CD14-positive monocyte (primary cell): ENCODE results near the gene APH1B. TPM values are rescaled to one million over a fixed set of nuclear protein-coding genes. Genes with fewer than 3 reads are reported as not detected.

Source experiments
- DNase-seq, 3 donors: peaks; one replicate each; pipeline ENCODE4 v3.0.0-alpha.2; 2011 to 2022
- H2AFZ ChIP-seq: 2 replicates; pipeline ENCODE4 v1.6.0; 2012; ENCODE audit warnings: mild to moderate bottlenecking, low read depth, low read length, inconsistent platforms; ENCODE audit not compliant: insufficient read depth, poor library complexity, severe bottlenecking
- H3K27ac ChIP-seq, 2 donors: 1 replicate in 1 of 2; 2 replicates in 1 of 2; pipeline ENCODE4 v1.5.1; 2012 to 2013; ENCODE audit warnings: low read length in 2 of 2, control low read depth in 1 of 2, inconsistent platforms in 1 of 2, low read depth in 1 of 2, mild to moderate bottlenecking in 1 of 2
- H3K27me3 ChIP-seq, 2 donors: one replicate each; pipeline versions ENCODE4 v1.6.0 to v1.6.1; 2011 to 2013; ENCODE audit warnings: low read length in 2 of 2; ENCODE audit not compliant: control insufficient read depth in 2 of 2, insufficient read depth in 2 of 2
- H3K36me3 ChIP-seq, 2 donors: replicated peaks in 1 of 2; 1 replicate in 1 of 2; 2 replicates in 1 of 2; pipeline versions ENCODE4 v1.5.1 to v1.6.1; 2012 to 2013; ENCODE audit warnings: low read length in 2 of 2, control low read depth in 1 of 2, inconsistent platforms in 1 of 2, mild to moderate bottlenecking in 1 of 2; ENCODE audit not compliant: insufficient read depth in 2 of 2, control insufficient read depth in 1 of 2
- H3K4me1 ChIP-seq, 2 donors: 1 replicate in 1 of 2; 2 replicates in 1 of 2; pipeline versions ENCODE4 v1.5.1 to v1.6.1; 2012 to 2013; ENCODE audit warnings: low read length in 2 of 2, control low read depth in 1 of 2, inconsistent platforms in 1 of 2, mild to moderate bottlenecking in 1 of 2, moderate library complexity in 1 of 2; ENCODE audit not compliant: insufficient read depth in 2 of 2, control insufficient read depth in 1 of 2
- H3K4me2 ChIP-seq: replicated peaks from 2 replicates; pipeline ENCODE3; 2012; ENCODE audit warnings: low read length, moderate library complexity, mild to moderate bottlenecking; ENCODE audit not compliant: poor library complexity, severe bottlenecking; ENCODE audit errors: extremely low read depth
- H3K4me3 ChIP-seq, 3 experiments: fragments of 200-600 bp in 1 of 3; sonication (generic) in 1 of 3; replicated peaks in 1 of 3; 1 replicate in 2 of 3; 2 replicates in 1 of 3; pipeline ENCODE4 v1.5.1; 2011 to 2013; ENCODE audit warnings: low read length in 3 of 3, mild to moderate bottlenecking in 3 of 3, control low read depth in 2 of 3, low read depth in 2 of 3, inconsistent platforms in 1 of 3, moderate library complexity in 1 of 3
- H3K79me2 ChIP-seq: 2 replicates; pipeline ENCODE4 v1.6.0; 2012; ENCODE audit warnings: mild to moderate bottlenecking, control low read depth, inconsistent platforms, low read length, moderate library complexity; ENCODE audit not compliant: insufficient read depth
- H3K9ac ChIP-seq: 2 replicates; pipeline ENCODE4 v1.6.0; 2017; ENCODE audit warnings: low read length, mild to moderate bottlenecking; ENCODE audit not compliant: insufficient read depth, poor library complexity, severe bottlenecking
- H3K9me3 ChIP-seq, 2 donors: replicated peaks in 1 of 2; 1 replicate in 1 of 2; 2 replicates in 1 of 2; pipeline versions ENCODE4 v1.5.1 to v1.6.1; 2012 to 2013; ENCODE audit warnings: low read length in 2 of 2, control low read depth in 1 of 2; ENCODE audit not compliant: control insufficient read depth in 1 of 2, insufficient read depth in 1 of 2
- H4K20me1 ChIP-seq: 2 replicates; pipeline ENCODE4 v1.6.0; 2012; ENCODE audit warnings: mild to moderate bottlenecking, low read length, control low read depth, moderate library complexity; ENCODE audit not compliant: insufficient read depth
- H3K27ac Mint-ChIP-seq, 7 donors: one replicate each; pipeline ENCODE4 v1.8.0; 2020; ENCODE audit warnings: mild to moderate bottlenecking in 7 of 7, mixed read lengths in 7 of 7, moderate library complexity in 6 of 7, inconsistent platforms in 2 of 7
- H3K27me3 Mint-ChIP-seq, 3 donors: one replicate each; pipeline ENCODE4 v1.8.0; 2021 to 2022; ENCODE audit warnings: low read depth in 3 of 3, mild to moderate bottlenecking in 3 of 3, mixed read lengths in 3 of 3, moderate library complexity in 3 of 3, inconsistent platforms in 1 of 3
- H3K36me3 Mint-ChIP-seq, 2 donors: one replicate each; pipeline ENCODE4 v1.8.0; 2020; ENCODE audit warnings: mixed read lengths in 2 of 2, inconsistent platforms in 1 of 2, mild to moderate bottlenecking in 1 of 2
- H3K4me1 Mint-ChIP-seq: one replicate; pipeline ENCODE4 v1.8.0; 2020; ENCODE audit warnings: mild to moderate bottlenecking, mixed read lengths
- H3K4me3 Mint-ChIP-seq, 2 donors: one replicate each; pipeline ENCODE4 v1.8.0; 2020; ENCODE audit warnings: mild to moderate bottlenecking in 2 of 2, mixed read lengths in 2 of 2, moderate library complexity in 1 of 2
- H3K9me3 Mint-ChIP-seq, 7 donors: one replicate each; pipeline ENCODE4 v1.8.0; 2020 to 2022; ENCODE audit warnings: mixed read lengths in 7 of 7, mild to moderate bottlenecking in 6 of 7, moderate library complexity in 6 of 7, inconsistent platforms in 2 of 7
- CTCF ChIP-seq: fragments of 200-600 bp; IDR thresholded peaks from one replicate; pipeline ENCODE4 v1.8.0; 2022; ENCODE audit warnings: antibody characterized with exemption, mild to moderate bottlenecking
- WGBS: methylation state at CpG from one replicate; pipeline ENCODE4 v1.1.5; 2013; ENCODE audit warnings: missing lambda C conversion rate; ENCODE audit not compliant: insufficient coverage; 5-methylcytosine and 5-hydroxymethylcytosine counted together
- intact Hi-C, 2 donors: fragments of 100-400 bp; cut with micrococcal nuclease; formaldehyde crosslinking; loops; one replicate each; pipeline versions ENCODE4 v1.15.0 to v1.15.1; 2023
- polyA plus RNA-seq, 3 donors: library from polyadenylated mRNA; depleted of rRNA in 1 of 3; unstranded in 2 of 3; stranded (reverse) in 1 of 3; fragments of 300-500 nt in 2 of 3; fragments of >200 nt in 1 of 3; fragmentation: Illumina TruSeq in 2 of 3; gene quantifications; 1 replicate in 2 of 3; 2 replicates in 1 of 3; pipeline ENCODE4 v1.2.3, GENCODE V29; 2012 to 2021

Gene APH1B
- polyA plus RNA-seq, 3 donors = 13.6 to 57.1 (median 54.8) TPM

GRCh38 chr15:63292771-63293170, 15.4 kb downstream of the APH1B start:
- no peak overlapping the region for H3K9ac ChIP-seq
- peaks cover 55 to 62% of the 10 kb centered on the region in 2 donors for H3K36me3 Mint-ChIP-seq
- no peak for TF ChIP-seq CTCF
- H3K4me3 ChIP-seq = no peak overlapping the region
- peaks cover 27 to 63% of the 10 kb centered on the region in 2 donors for H3K36me3 ChIP-seq
- no peak overlapping the region for H3K4me2 ChIP-seq
- H2AFZ ChIP-seq = no peak overlapping the region
- peaks cover 0 to 3% (median 3%) of the 10 kb centered on the region in 3 donors for H3K27me3 Mint-ChIP-seq
- no peaks in the 10 kb centered on the region for H3K27me3 ChIP-seq
- intact Hi-C loops = loop anchor here in 1 of 2 donors (10.0 kb wide), 2 partner anchors 102 to 302 kb away; partner anchors contain the start of gene FBXL22
- H4K20me1 ChIP-seq = peaks cover 10% of the 10 kb centered on the region
- H3K27ac Mint-ChIP-seq = peak overlapping the region in 1 of 7 donors; percentile 57
- H3K79me2 ChIP-seq = no peaks in the 10 kb centered on the region
- H3K27ac ChIP-seq = no peak overlapping the region
- H3K9me3 ChIP-seq = no peaks in the 10 kb centered on the region
- WGBS = 86% methylated on average over 1 of the region's 5 CpGs
- peaks cover 5 to 7% of the 10 kb centered on the region in 2 donors for H3K4me1 ChIP-seq
- no peak overlapping the region for H3K4me3 Mint-ChIP-seq
- no peaks in the 10 kb centered on the region for H3K9me3 Mint-ChIP-seq
- DNase-seq = peak in 1 of 3 donors; percentile 7
- H3K4me1 Mint-ChIP-seq = peaks cover 26% of the 10 kb centered on the region

- peaks cover 62 to 71% of the 10 kb centered on the region in 2 donors for H3K36me3 Mint-ChIP-seq
- peaks cover 14% of the 10 kb centered on the region for H4K20me1 ChIP-seq
- peak overlapping the region in 1 of 2 donors; percentile 6 for H3K27ac ChIP-seq
- peak overlapping the region in 5 of 7 donors; percentile 10 to 74 (median 21) for H3K27ac Mint-ChIP-seq
- H3K4me3 ChIP-seq = no peak overlapping the region
- no peaks in the 10 kb centered on the region for H3K79me2 ChIP-seq
- H3K9ac ChIP-seq = no peak overlapping the region
- peaks cover 5 to 7% of the 10 kb centered on the region in 2 donors for H3K4me1 ChIP-seq
- 25% methylated on average over 2 of the region's 3 CpGs for WGBS
- no peak for TF ChIP-seq CTCF
- intact Hi-C loops = loop anchor here in 1 of 2 donors (10.0 kb wide), 2 partner anchors 100 to 300 kb away; partner anchors contain the start of gene FBXL22
- H3K4me1 Mint-ChIP-seq = peaks cover 21% of the 10 kb centered on the region
- H3K27me3 Mint-ChIP-seq = peaks cover 0 to 3% (median 3%) of the 10 kb centered on the region in 3 donors
- peak overlapping the region; percentile 17 for H3K4me2 ChIP-seq
- no peak overlapping the region for H2AFZ ChIP-seq
- peak overlapping the region in 1 of 2 donors; percentile 44 for H3K4me3 Mint-ChIP-seq
- peak in 2 of 3 donors; percentile 14 to 36 for DNase-seq
- H3K27me3 ChIP-seq = no peaks in the 10 kb centered on the region
- peaks cover 32 to 71% of the 10 kb centered on the region in 2 donors for H3K36me3 ChIP-seq
- H3K9me3 Mint-ChIP-seq = no peaks in the 10 kb centered on the region
- H3K9me3 ChIP-seq = no peaks in the 10 kb centered on the region
Measured at GRCh38 chr15:63294359-63294758, 17.0 kb downstream of the APH1B start.
